ENCODE data around the gene XPO4.

XPO4 gene

DNA sequence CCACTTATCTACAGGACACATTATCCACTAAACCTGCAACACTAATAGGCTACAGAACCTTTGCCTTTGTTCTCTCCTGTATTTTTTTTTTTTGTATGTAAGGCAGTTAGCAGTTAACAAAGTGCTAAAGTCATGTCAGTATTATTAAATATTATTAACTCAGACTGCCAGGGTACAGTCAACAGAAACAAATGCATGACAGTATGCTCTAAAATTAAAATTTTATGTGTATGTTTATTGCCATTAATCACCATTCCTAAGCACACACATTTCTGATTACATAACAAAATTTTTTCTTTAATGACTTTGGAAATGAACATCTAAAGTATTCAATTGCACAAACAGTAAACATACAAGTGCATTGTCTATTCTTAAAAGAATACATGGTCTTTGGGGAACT is 41.7 kb downstream of the XPO4 start:
- DNase-seq: no peak
- Histone ChIP-seq H3K27me3 (replicated peaks) (no peaks in the 10 kb centered on the region), H3K4me3 (ENCODE audit: low read depth, low read length) (no peak overlapping the region), H3K36me3 (replicated peaks) (no peaks in the 10 kb centered on the region), H3K27ac (no peak overlapping the region)
- in situ Hi-C loops (cut with HindIII; ENCODE audit: low pct_ligation_motif_present, low sequenced_read_pairs): no loop called here
- TF ChIP-seq, protein P1, sequence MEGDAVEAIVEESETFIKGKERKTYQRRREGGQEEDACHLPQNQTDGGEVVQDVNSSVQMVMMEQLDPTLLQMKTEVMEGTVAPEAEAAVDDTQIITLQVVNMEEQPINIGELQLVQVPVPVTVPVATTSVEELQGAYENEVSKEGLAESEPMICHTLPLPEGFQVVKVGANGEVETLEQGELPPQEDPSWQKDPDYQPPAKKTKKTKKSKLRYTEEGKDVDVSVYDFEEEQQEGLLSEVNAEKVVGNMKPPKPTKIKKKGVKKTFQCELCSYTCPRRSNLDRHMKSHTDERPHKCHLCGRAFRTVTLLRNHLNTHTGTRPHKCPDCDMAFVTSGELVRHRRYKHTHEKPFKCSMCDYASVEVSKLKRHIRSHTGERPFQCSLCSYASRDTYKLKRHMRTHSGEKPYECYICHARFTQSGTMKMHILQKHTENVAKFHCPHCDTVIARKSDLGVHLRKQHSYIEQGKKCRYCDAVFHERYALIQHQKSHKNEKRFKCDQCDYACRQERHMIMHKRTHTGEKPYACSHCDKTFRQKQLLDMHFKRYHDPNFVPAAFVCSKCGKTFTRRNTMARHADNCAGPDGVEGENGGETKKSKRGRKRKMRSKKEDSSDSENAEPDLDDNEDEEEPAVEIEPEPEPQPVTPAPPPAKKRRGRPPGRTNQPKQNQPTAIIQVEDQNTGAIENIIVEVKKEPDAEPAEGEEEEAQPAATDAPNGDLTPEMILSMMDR (IDR thresholded peaks at IDR 0.05; ENCODE audit: low read depth, low read length, missing control alignments): no peak

DNA sequence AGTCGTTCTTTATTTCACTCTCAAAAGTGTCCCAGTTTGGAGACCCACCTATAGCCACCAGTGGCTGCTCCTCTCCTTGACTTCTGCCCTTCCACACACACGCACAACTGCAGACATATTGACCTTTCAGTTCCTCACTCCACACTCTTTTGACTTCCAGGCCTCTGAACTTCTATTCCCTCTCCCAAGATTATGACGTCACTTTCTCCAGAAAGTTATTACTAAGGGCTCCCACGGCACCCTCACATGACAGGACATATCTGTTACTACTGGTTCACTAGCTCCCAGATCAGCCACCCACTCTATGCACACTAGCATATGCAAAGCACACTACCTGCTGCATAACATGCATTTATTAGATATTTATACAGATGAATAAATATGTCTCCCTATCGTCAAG is 45.9 kb downstream of the XPO4 start:
- in situ Hi-C loops (cut with HindIII; ENCODE audit: low pct_ligation_motif_present, low sequenced_read_pairs): no loop called here
- Histone ChIP-seq H3K27me3 (replicated peaks) (no peaks in the 10 kb centered on the region), H3K27ac (no peak overlapping the region), H3K4me3 (ENCODE audit: low read depth, low read length) (no peak overlapping the region), H3K36me3 (replicated peaks) (no peaks in the 10 kb centered on the region)
- no peak for DNase-seq
- TF ChIP-seq, protein P1 (IDR thresholded peaks at IDR 0.05; ENCODE audit: low read depth, low read length, missing control alignments): no peak

DNA sequence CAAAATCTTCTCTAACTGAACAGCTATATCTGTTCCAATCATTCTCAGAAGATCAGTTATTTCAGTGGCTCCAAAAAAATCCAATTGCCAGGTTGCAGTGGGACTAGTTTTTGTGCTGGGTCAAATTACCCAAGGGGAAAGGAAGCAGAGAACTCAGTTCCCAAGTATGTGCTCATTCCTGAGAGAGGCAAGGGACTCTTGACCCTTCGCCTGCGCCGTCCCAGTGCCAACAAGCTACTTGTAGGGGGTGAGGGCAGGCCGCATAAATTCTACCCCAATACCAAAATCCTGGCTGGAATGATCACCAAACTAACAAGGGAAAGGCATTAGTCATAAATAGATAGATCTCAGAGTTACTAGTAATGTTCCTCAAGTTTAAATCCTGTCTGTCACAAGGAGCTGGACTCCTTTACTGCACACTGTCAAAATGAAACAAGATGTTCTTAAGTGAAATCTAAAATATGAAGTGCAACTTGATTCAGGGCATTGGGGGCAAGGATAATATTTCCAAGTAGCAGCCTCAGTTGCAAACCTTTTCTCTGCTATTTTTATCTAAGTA is 50.6 kb downstream of the XPO4 start:
- Histone ChIP-seq H3K4me3 (ENCODE audit: low read depth, low read length) (no peak overlapping the region), H3K36me3 (replicated peaks) (no peaks in the 10 kb centered on the region), H3K27me3 (replicated peaks) (no peaks in the 10 kb centered on the region), H3K27ac (no peak overlapping the region)
- no peak for DNase-seq
- in situ Hi-C loops (cut with HindIII; ENCODE audit: low pct_ligation_motif_present, low sequenced_read_pairs): no loop called here
- TF ChIP-seq, protein P1 (IDR thresholded peaks at IDR 0.05; ENCODE audit: low read depth, low read length, missing control alignments): no peak

DNA sequence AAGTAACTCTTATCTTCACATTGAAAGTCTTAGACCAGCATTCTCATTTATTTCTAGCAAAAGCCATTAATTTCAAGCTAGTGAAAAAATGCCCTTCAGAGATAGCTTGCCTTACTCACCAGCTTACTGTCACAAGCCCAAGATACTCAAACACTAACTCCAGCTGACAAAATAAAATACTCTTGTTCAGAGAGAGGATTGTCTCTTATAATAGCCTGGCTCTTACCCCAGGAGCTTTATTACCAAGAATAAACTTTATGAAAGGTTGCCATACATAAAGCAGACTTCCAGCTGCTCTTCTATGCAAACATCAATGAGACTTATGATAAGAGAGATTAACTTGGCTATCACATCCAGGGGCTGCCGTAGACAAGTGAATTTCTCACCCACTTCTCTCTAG is 53.6 kb downstream of the XPO4 start:
- H3K4me3 ChIP-seq (ENCODE audit: low read depth, low read length): no peak overlapping the region
- H3K27ac ChIP-seq: no peak overlapping the region
- in situ Hi-C loops (cut with HindIII; ENCODE audit: low pct_ligation_motif_present, low sequenced_read_pairs): no loop called here
- no peaks in the 10 kb centered on the region for H3K36me3 ChIP-seq (replicated peaks)
- H3K27me3 ChIP-seq (replicated peaks): no peaks in the 10 kb centered on the region
- DNase-seq: no peak
- TF ChIP-seq, protein P1 (IDR thresholded peaks at IDR 0.05; ENCODE audit: low read depth, low read length, missing control alignments): no peak

DNA sequence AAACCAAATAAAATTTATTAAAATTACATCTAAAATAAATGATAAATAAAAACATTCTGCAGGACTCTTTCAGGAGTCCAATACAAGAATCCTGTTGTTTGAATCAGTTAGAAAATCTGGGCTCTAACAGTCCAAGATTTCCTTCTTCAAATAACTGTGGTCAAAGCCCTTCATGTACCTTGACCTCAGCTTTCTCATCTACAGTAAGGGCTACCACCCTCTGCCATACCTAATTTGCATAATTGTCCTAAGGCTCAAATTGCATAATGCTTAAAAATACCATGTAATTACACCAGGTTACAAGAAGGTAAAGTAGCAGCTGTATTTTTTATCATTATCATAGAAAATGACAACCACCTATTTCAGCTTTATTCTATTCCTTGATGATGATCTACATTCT is 54.3 kb downstream of the XPO4 start:
- Histone ChIP-seq H3K27ac (no peak overlapping the region), H3K4me3 (ENCODE audit: low read depth, low read length) (no peak overlapping the region), H3K27me3 (replicated peaks) (no peaks in the 10 kb centered on the region), H3K36me3 (replicated peaks) (no peaks in the 10 kb centered on the region)
- in situ Hi-C loops (cut with HindIII; ENCODE audit: low pct_ligation_motif_present, low sequenced_read_pairs): no loop called here
- TF ChIP-seq, protein P1 (IDR thresholded peaks at IDR 0.05; ENCODE audit: low read depth, low read length, missing control alignments): no peak
- no peak for DNase-seq

DNA sequence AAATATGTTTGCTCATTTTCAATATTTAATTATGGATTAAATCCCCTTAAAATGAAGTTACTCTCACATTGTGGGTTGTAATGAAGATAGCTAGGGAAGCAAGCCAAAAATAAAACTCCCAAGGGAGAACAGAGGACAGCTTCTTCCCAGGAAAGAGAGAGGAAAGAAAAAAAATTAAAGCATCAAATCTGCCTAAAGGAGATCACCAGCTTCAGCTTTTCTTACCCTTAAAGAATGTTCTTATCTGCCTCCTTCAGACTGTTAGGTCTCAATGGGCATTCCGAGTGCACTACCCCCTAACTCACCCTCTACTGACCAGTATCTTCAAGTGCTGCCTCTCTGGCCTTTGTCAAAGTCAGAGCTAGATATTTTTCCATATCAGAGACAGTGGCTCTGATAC is 55.2 kb downstream of the XPO4 start:
- Histone ChIP-seq H3K36me3 (replicated peaks) (no peaks in the 10 kb centered on the region), H3K27me3 (replicated peaks) (no peaks in the 10 kb centered on the region), H3K4me3 (ENCODE audit: low read depth, low read length) (no peak overlapping the region), H3K27ac (no peak overlapping the region)
- TF ChIP-seq, protein P1 (IDR thresholded peaks at IDR 0.05; ENCODE audit: low read depth, low read length, missing control alignments): no peak
- in situ Hi-C loops (cut with HindIII; ENCODE audit: low pct_ligation_motif_present, low sequenced_read_pairs): no loop called here
- peak; percentile 10 for DNase-seq

Measured in brain microvascular endothelial cell (primary cell).